HG03095 (cell line): ENCODE data around the gene PRTFDC1.
"Not testable (repeated sequence)": the region's sequence is repeated elsewhere in the genome, so short reads cannot be mapped to it uniquely, and the experiment has no call there.

Source experiments
- ATAC-seq: cut with Tn5 transposase; IDR thresholded peaks from one replicate; pipeline ENCODE4 v1.9.1; 2021; ENCODE audit warnings: moderate library complexity; ENCODE audit not compliant: unreplicated experiment

Gene PRTFDC1

DNA sequence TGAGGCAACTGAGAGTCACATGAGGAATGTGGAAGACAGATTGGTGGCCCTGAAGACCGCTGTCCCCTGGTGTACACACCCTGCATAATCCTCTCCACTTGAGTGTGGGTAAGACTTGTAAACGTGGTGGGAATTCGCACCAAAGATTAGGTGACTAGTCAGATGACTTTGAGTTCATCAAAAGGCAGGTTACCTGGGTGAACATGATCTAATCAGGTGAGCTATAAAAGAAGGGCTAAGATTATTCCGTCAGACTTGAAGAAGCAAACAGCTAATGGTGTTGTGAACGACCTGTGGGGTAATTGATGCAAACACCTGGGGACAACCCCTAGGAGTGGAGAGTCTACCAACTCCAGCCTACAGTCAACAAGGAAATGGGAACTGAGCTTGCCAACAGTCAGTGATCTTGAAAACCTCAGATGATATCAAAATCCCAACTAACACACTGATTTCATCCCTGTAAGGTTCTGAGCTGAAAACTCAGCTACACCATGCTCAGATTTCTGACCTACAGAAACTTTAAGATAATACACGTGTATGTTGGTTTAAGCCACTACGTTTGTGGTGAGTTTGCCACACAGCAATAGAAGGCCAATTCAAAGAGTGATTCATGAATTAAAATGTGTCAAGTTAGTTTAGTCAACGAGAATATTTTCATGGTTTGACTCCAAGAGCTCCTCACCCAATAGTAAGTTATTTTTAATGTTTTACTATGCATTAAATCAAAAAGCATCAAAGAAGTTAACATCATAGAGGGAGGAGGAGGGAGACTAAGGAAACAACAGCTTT lies 16.7 kb downstream of the PRTFDC1 start:
- ATAC-seq: no peak

DNA sequence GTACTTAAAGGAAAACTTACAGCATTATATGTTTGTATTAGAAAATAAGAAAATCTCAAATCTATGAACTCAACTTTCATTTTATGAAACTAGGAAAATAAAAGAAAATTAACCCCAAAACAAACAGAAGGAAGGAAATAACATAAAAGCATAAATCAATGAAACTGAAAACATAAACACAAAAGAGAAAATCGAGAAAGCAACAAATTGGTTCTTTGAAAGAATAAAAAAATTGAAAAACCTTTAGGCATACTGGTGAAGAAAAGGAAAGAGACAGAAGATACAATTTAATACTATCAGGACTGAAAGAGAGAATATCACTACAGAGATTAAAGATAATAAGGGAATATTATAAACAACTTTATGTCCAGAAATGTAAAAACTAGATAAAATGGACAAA lies 21.2 kb downstream of the PRTFDC1 start:
- ATAC-seq: no peak

DNA sequence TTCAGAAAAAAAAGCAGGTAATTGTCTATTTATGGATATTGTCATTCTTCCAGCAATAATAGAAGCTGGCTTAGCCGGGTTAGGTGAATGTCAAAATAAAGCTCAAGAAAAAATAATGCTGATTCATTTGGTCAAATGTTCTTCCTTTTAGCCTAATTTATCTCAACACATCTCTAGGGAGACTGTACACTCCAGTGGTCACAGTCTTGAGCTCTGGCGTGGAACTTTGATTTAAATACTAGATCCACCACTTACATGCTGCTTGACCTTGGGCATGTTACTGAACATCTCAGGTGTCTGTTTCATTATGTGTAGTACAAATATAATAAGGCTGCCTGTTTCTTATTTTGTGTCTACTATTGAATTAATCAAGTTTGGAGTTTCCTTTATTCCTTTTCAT lies 22.0 kb downstream of the PRTFDC1 start:
- peak; percentile 74 for ATAC-seq

DNA sequence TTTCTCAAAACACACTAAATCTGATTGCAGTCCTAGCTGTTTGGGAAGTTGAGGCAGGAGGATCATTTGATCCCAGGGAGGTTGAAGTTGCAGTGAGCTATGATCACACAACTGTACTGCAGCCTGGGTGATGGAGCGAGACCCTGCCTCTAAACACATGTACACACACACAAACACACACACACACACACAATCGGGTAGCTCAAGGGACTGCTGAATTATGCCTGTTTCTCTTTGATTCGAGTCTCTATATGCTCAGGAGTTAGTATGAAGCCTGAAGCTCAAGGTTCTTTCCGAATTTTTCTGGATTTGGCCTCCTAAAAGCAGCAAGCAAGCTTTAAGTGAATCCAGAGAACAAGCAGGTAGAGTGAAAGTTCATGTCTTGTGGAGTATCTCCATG lies 22.5 kb downstream of the PRTFDC1 start:
- ATAC-seq: no peak

DNA sequence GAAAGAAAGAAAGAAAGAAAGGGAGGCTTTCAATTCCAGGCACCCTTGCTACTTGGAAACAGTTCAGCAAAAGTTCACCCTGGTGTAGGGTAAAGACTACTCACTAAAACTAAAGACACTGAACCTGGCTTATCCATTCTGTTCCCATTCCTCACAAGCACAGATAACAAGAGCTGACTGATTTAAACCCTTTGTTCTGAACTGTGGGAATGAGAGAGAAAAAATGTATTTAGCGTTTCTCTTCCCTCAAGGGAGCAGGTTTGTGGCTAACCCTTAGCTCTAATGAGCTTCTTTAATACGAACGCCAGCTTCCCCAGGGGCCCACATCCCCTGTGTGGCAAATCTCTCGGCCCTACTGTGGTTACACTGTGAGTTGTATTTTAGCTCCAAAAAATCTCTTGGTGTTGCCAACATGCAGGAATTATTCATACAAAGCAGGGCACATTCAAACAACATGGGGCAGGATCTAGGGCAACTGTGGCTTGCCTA lies 23.3 kb downstream of the PRTFDC1 start:
- ATAC-seq: no peak

DNA sequence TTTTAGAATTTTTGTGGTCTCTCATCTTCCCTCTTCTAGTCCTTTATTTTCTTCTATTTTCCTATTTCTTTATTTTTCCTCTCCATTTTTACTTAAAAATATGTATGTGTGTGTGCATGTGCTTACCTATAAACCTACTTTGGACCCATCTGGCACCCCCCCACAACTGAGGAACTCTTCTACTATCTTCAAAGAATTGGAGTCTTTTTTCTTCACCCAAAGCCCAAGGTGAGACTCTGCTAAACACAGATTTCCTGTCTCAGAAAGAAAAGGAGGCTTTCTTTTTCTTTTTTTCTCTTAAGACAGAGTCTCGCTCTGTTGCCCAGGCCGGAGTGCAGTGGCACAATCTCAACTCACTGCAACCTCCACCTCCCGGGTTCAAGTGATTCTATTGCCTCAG lies 24.2 kb downstream of the PRTFDC1 start:
- no peak for ATAC-seq

DNA sequence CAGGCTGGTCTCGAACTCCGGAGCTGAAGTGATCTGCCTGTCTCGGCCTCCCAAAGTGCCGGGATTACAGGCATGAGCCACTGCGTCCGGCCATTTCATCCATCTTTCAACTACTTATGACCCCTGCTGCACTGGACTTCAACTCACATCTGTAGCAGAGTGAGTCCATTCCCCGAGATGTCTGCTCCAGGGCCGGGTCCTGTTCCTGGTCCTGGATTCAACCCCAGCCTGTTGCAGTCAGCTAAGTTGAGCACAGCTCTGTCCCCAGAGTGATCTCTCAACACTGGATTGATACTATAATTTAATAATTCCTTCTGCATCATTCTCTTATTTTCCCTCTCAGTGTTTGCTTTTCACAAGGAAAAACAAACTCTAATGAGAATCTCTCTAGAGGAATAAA lies 25.8 kb downstream of the PRTFDC1 start:
- no peak for ATAC-seq

DNA sequence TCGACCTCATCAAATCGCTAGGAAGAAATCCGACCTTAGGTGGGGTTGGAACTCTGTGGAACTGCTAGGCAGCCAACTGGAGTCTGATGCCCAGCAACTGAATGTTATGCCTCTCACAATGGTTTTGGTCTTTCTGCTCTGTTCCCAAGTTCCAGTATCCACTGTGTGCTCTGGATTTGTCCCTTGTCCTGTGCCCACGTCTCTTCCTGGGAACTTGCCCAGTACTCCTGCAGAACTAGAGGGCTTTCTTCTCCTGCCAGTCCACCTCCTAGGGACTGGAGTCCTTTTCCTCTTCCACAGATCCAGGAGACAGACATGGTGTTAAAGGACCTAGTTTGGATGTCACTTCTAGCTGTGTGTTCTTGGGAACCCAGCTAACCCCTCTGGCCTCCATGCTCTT lies 26.6 kb downstream of the PRTFDC1 start:
- ATAC-seq: no peak

DNA sequence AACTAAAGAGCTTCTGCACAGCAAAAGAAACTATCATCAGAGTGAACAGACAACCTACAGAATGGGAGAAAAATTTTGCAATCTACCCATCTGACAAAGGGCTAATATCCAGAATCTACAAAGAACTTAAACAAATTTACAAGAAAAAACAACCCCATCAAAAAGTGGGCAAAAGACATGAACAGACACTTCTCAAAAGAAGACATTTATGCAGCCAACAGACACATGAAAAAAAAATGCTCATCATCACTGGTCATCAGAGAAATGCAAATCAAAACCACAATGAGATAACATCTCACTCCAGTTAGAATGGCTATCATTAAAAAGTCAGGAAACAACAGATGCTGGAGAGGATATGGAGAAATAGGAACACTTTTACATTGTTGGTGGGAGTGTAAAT lies 27.9 kb downstream of the PRTFDC1 start:
- ATAC-seq: not testable (repeated sequence)

DNA sequence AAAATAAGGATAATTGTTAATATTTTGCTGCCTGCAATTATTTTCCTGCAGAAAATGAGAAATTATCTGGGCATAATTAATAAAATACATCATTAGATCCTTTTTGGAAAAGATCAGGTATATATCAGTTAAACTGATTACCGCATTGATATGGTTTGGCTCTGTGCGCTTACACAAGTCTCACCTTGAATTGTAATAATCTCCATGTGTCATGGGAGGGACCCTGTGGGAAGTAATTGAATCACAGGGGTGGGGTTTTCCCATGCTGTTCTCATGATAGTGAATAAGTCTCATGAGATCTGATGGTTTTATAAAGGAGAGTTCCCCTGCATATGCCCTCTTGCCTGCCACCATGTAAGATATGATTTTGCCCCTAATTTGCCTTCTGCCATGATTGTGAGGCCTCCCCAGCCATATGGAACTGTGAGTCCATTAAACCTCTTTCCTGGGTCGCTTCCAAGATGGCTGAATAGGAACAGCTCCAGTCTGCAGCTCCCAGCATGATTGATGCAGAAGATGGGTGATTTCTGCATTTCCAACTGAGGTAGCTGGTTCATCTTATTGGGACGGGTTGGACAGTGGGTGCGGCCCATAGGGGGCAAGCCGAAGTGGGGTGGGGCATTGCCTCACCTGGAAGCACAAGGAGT lies 30.1 kb downstream of the PRTFDC1 start:
- ATAC-seq: not testable (repeated sequence)

DNA sequence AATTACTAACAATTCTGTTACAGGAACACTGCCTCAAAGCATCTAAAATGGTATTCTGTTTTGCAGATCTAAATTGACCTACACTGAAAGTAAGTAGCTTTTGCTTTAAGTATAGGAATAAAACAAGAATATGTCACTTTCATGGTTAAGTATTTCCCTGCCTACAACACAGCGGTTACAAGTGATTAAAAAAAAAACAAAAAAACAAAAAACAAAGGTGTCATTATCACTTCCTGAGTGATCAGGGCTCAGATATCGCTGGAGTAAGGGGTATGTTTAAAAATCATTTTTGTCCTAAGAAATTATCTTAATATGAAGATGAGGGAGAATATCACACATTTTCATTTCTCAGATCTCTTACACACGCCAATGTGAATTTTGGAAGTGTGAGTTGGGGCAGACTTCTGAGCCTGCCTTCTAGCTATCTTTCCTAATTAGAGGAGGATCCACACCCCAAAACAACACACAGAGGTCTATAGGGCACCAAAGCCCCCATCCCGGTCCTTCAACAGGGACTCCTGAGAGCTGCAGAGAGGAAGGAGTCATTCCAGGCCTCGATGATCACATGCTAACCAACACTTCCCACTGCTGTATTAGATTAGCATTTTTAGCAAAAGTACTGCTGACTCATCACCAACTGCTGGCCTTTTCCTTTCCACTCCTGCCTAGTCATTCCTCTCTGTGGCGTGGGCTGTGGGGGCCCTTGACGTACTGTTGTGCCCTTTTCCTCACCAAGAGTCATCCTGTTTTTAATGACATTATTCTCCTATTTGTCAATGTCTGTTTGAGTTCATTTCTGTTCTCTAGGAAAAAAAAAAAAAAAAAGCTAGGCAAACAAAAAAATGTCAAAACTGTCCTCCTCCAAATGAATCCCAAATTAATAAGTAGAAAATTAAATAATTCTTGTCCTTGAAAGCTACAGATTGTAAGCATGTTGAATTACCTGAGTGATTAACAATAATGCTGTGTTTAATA lies 31.2 kb downstream of the PRTFDC1 start:
- ATAC-seq: peak; percentile 86

DNA sequence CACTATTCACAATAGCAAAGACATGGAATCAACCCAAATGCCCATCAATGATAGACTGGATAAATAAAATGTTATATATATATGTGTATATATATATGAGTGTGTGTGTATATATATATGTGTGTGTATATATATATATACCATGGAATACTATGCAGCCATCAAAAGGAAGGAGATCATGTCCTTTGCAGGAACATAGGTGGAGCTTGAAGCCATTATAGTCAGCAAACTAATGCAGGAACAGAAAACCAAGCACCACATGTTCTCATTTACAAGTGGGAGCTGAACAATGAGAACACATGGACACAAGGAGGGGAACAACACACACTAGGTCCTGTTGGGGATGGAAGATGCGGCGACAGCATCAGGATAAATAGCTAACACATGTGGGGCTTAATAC lies 32.2 kb downstream of the PRTFDC1 start:
- not testable (repeated sequence) for ATAC-seq

DNA sequence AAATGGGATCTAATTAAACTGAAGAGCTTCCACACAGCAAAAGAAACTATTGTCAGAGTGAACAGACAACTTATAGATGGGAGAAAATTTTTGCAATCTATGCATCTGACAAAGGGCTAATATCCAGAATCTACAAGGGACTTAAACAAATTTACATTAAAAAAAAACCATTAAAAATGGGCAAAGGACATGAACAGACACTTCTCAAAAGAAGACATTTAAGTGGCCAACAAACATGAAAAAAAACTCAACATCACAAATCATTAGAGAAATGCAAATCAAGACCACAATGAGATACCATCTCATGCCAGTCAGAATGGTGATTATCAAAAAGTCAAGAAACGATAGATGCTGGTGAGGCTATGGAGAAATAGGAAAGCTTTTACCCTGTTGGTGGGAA lies 32.8 kb downstream of the PRTFDC1 start:
- not testable (repeated sequence) for ATAC-seq

DNA sequence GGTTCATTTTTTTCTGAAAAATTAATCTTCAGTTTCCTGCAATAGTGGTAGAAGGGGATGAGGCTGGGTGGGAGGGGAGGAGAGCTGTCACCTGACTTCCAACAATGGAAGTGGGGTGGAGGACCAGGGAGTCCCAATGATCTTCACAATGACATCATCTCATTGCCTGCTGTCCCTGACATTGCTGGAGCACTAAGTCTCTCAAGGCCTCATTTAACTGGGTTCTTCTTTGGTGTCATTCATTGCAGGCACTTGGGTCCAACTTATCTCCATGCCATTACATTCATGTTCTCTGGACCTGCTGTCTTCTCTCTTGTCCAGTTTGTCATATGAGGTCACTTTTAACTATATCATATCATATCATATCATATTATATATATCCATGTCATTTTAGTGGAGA lies 34.4 kb downstream of the PRTFDC1 start:
- ATAC-seq: no peak

DNA sequence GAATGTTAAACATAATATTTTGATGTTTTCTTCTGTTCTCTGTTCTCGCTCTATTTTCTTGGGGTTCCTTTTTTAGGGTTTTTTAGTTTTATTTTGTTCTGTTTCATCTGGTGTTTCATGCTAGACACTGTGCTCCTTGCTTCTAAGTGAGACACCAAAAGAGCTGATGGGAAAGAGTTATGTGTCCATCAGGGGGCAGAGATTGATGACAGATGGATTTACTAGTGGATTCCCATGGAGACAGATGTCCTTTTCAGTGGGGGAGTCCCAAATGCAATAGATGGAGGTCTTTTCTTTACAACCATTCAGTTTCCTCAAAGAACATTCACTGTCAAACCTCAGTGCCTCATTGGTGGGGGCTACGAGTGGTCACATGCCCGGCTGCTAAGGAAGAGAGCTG lies 34.9 kb downstream of the PRTFDC1 start:
- ATAC-seq: no peak

DNA sequence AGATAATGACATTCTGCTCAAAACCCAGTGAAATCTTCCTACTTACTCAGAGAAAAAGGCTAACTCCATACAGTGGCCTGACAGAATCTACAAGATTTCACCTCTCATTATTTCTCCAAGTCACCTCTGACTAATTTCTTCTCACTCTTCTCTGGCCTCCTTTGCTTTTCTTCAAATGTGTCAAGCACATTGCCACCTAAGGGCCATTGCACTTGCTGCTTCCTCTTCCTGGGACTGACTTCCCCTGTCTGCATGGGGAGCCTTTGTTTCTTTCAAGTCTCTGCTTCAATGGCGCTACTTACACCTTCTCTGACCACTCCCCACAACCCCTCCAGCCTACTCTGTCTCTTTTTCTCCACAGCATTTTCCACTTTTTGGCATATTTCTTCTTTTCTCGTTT lies 36.0 kb downstream of the PRTFDC1 start:
- ATAC-seq: no peak

DNA sequence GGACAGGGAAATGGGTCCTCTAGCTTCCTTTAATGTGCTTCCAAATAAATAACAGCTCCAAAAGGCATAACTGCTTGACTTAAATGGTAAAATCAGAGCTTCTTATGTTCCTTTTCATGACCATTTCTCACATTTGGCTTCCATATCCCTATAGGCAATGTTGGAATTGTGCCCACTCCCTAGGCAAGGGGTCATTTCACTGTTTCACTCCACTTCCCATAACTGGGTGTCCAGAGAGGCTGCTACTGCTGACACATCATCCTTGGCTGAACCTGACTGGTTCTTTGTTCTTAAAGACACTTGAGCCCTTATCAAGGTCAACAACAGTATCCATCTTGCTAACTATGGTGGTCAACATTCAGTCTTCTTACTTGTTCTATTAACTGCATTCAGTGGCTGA lies 37.1 kb downstream of the PRTFDC1 start:
- ATAC-seq: no peak

DNA sequence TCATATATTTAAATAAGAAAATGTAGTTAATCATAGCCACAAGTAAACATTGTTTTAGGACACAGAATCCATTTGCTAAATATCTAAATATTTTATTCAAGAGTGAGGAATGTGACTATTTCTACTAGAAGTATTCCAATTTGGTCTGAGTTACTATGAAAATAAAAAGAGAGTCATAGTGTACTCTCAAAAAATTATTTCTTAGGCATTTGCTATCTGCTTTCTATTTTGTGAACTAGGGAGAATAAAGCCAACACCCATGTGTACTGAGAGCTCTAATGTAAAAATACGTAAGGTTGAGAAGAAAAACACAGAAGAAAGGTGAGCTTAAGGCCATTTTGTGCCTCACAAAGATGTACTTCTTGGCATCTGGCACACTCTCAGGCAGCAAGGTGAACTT lies 38.3 kb downstream of the PRTFDC1 start:
- ATAC-seq: no peak

DNA sequence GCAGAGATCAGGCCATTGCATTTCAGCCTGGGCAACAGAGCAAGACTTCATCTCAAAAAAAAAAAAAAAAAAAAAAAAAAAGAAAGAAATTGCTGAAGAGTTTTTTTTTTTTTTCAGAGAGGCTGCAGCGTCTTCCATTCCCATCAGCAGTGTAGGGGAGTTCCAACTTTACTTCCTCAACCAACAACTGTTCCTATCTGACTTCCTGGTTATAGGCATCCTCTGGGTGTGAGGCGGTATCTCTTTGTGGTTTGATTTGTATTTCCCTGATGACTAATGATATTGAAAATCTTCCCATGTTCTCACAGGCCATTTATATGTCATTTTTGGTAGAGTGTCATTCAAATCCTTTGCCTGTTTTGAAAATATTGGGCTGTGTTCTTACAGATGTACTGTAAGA lies 40.2 kb downstream of the PRTFDC1 start:
- no peak for ATAC-seq

DNA sequence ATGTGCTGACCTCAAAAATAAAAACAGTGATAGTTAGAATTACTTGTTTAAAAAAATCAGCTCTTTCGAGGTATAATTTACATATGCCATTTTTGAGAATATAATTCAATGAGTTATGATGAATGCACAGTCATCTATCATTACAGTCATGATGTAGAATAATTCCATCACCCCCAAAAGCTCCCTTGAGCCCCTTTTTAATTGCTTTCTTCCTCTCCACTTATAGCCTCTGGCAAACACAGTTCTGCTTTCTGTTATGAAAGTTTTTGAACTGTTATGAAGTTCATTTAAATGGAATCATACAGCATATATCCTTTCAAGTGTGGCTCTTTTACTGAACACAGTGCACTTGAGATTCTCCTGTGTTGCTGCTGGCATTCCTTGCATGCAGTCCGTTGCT lies 41.4 kb downstream of the PRTFDC1 start:
- ATAC-seq: no peak

DNA sequence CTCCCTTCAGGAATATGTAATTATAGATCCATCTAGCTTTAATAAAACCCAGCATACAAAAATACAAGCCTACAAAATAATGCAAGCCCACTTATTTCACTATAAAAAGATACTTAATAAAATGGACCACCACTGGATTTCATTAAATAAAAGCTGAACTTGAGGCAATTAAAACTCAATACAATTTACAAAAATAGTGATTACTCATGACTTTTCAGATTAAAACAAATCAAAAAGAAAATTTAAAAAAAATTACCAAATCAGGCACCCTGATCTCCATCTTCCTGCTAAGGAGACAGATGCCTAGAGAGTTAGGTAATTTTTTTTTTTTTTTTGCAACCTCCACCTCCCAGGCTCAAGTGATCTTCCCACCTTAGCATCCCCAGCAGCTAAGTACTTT lies 41.8 kb downstream of the PRTFDC1 start:
- no peak for ATAC-seq
